DND-41 (cell line): ENCODE measurements around the gene TMEM132C.

ENCODE experiments used
- ATAC-seq: fragments of 200-7000 bp; cut with Tn5 transposase; 3 replicates; pipeline ENCODE4 v1.9.1; 2021; ENCODE audit warnings: low read depth; ENCODE audit not compliant: insufficient read depth
- DNase-seq: peaks from one replicate; pipeline ENCODE4 v3.0.0-alpha.2; 2020
- H2AFZ ChIP-seq: 2 replicates; pipeline ENCODE4 v1.6.0; 2012; ENCODE audit warnings: low read depth, low read length
- H3K27ac ChIP-seq: 2 replicates; pipeline ENCODE4 v1.5.1; 2012; ENCODE audit warnings: low read length, inconsistent platforms
- H3K27me3 ChIP-seq: fragments of 200-600 bp; sonication (generic); 2 replicates; pipeline ENCODE4 v1.6.0; 2012; ENCODE audit warnings: low read length, mild to moderate bottlenecking, inconsistent platforms; ENCODE audit not compliant: insufficient read depth, poor library complexity
- H3K36me3 ChIP-seq: 2 replicates; pipeline ENCODE4 v1.5.1; 2012; ENCODE audit warnings: low read length, inconsistent platforms; ENCODE audit not compliant: insufficient read depth
- H3K4me1 ChIP-seq: 2 replicates; pipeline ENCODE4 v1.5.1; 2012; ENCODE audit warnings: mild to moderate bottlenecking, low read length; ENCODE audit not compliant: insufficient read depth
- H3K4me2 ChIP-seq: 2 replicates; pipeline ENCODE4 v1.6.0; 2012; ENCODE audit warnings: mild to moderate bottlenecking, moderate library complexity, low read length, inconsistent platforms; ENCODE audit not compliant: insufficient read depth
- H3K4me3 ChIP-seq, 2 experiments: fragments of 200-600 bp in 1 of 2; shearing (Covaris generic) in 1 of 2; 2 replicates each; pipeline ENCODE4 v1.5.1; 2012 to 2016; ENCODE audit warnings: inconsistent platforms in 2 of 2, low read length in 2 of 2, mild to moderate bottlenecking in 2 of 2, low read depth in 1 of 2, moderate library complexity in 1 of 2
- H3K79me2 ChIP-seq: 2 replicates; pipeline ENCODE4 v1.6.0; 2012; ENCODE audit warnings: low read length, inconsistent platforms; ENCODE audit not compliant: insufficient read depth
- H3K9ac ChIP-seq: 2 replicates; pipeline ENCODE4 v1.6.0; 2012; ENCODE audit warnings: low read depth, mild to moderate bottlenecking, inconsistent platforms, low read length, moderate library complexity
- H3K9me3 ChIP-seq: 2 replicates; pipeline ENCODE4 v1.5.1; 2012; ENCODE audit warnings: low read length, moderate library complexity, mild to moderate bottlenecking, inconsistent platforms; ENCODE audit not compliant: insufficient read depth, severe bottlenecking
- H4K20me1 ChIP-seq: 2 replicates; pipeline ENCODE4 v1.6.0; 2012; ENCODE audit warnings: low read length; ENCODE audit not compliant: insufficient read depth
- EZH2 ChIP-seq: IDR thresholded peaks from 3 replicates; pipeline ENCODE4 v1.6.1; 2012; ENCODE audit warnings: borderline replicate concordance, low read depth, mild to moderate bottlenecking, moderate library complexity, low read length, inconsistent platforms; ENCODE audit not compliant: severe bottlenecking
- TF ChIP-seq, protein P1 (sequence below): IDR thresholded peaks from 2 replicates; pipeline ENCODE4 v1.5.1; 2012; ENCODE audit warnings: borderline replicate concordance, low read length, moderate library complexity, mild to moderate bottlenecking; ENCODE audit not compliant: poor library complexity, severe bottlenecking; ENCODE audit errors: extremely low read depth

TMEM132C gene

DNA sequence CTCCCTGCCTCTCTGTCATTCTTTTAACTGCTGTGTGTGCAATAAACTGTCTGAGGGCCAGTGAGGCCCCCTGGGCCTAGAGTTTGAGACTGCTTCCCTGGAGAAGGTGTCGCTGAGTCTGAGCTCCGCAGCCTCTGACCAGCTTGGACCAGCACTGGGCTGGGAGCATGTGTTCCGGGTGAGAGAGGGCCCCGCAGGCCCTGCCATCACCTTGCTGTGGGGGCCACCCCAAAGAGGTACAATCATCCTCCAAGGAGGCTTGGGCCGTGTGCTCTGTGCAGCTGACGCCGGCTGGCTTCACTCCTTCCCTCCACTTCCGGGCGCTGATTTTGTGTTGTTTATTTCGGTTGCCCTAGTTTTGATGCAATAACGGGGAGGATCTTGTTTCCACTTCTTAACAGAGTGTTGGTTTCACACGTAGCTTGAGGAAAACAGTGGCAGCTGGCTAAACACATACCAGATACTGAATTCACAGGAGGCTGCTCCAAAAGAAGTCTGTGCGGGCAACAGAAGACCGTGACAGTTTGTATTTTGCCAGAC lies 121.6 kb downstream of the TMEM132C start:
- no peak overlapping the region for H3K4me2 ChIP-seq
- H3K36me3 ChIP-seq = no peaks in the 10 kb centered on the region
- H3K9ac ChIP-seq = no peak overlapping the region
- H4K20me1 ChIP-seq = no peaks in the 10 kb centered on the region
- DNase-seq (no peak), ATAC-seq (no peak)
- no peaks in the 10 kb centered on the region for H3K79me2 ChIP-seq
- H3K4me3 ChIP-seq = no peak overlapping the region
- no peak for TF ChIP-seq EZH2
- TF ChIP-seq, protein P1, sequence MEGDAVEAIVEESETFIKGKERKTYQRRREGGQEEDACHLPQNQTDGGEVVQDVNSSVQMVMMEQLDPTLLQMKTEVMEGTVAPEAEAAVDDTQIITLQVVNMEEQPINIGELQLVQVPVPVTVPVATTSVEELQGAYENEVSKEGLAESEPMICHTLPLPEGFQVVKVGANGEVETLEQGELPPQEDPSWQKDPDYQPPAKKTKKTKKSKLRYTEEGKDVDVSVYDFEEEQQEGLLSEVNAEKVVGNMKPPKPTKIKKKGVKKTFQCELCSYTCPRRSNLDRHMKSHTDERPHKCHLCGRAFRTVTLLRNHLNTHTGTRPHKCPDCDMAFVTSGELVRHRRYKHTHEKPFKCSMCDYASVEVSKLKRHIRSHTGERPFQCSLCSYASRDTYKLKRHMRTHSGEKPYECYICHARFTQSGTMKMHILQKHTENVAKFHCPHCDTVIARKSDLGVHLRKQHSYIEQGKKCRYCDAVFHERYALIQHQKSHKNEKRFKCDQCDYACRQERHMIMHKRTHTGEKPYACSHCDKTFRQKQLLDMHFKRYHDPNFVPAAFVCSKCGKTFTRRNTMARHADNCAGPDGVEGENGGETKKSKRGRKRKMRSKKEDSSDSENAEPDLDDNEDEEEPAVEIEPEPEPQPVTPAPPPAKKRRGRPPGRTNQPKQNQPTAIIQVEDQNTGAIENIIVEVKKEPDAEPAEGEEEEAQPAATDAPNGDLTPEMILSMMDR = no peak
- no peaks in the 10 kb centered on the region for H3K9me3 ChIP-seq
- H2AFZ ChIP-seq = no peak overlapping the region
- no peaks in the 10 kb centered on the region for H3K4me1 ChIP-seq
- no peaks in the 10 kb centered on the region for H3K27me3 ChIP-seq
- no peak overlapping the region for H3K27ac ChIP-seq

GRCh38 chr12:128393346-128393745 lies 126.4 kb downstream of the TMEM132C start:
- H3K4me2 ChIP-seq = no peak overlapping the region
- TF ChIP-seq EZH2 = no peak
- TF ChIP-seq, protein P1 = no peak
- no peaks in the 10 kb centered on the region for H4K20me1 ChIP-seq
- DNase-seq (no peak), ATAC-seq (no peak)
- H3K36me3 ChIP-seq = no peaks in the 10 kb centered on the region
- no peak overlapping the region for H3K9ac ChIP-seq
- no peaks in the 10 kb centered on the region for H3K9me3 ChIP-seq
- no peaks in the 10 kb centered on the region for H3K27me3 ChIP-seq
- H3K4me3 ChIP-seq = no peak overlapping the region
- H3K27ac ChIP-seq = no peak overlapping the region
- no peak overlapping the region for H2AFZ ChIP-seq
- H3K79me2 ChIP-seq = no peaks in the 10 kb centered on the region
- H3K4me1 ChIP-seq = no peaks in the 10 kb centered on the region

DNA sequence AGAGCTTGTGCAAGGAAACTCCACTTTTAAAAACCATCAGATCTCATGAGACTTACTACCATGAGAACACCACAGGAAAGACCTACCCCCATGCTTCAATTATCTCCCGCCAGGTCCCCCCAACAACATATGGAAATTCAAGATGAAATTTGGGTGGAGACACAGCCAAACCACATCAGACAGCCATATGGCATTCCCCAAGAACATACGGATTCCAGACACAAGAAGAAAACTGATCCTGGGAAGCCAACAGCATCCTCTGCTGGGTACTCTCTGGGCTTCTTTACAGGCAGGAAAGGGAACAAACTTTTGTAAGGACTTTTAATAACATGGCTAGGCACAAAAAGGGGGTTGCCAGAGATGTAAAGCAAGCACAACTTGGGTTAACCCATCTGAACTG lies 127.2 kb downstream of the TMEM132C start:
- Histone ChIP-seq H3K36me3 (no peaks in the 10 kb centered on the region), H3K4me1 (no peaks in the 10 kb centered on the region), H3K4me3 (no peak overlapping the region), H3K27me3 (no peaks in the 10 kb centered on the region), H3K4me2 (no peak overlapping the region), H4K20me1 (no peaks in the 10 kb centered on the region), H3K9ac (no peak overlapping the region), H3K27ac (no peak overlapping the region), H3K79me2 (no peaks in the 10 kb centered on the region), H3K9me3 (no peaks in the 10 kb centered on the region), H2AFZ (no peak overlapping the region)
- no peak for TF ChIP-seq EZH2
- TF ChIP-seq, protein P1 = no peak
- ATAC-seq = no peak
- DNase-seq = no peak

DNA sequence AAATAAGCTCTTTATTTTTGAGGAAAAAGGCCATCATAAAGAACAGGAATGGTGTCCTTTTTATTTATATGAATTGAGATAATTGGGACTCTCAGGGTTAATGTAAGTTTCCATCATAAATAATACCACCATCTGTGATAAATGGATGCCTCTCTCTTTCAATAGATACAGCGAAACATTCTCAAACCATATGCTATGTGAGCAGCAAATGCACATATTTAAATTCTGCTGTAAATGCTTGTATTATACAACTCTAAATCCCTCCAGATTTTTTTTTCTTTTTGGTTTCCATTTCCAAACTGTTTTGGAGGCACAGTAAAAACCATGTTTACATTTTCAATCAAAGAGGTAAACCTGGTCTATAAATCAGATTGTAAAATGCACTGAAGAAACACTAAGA lies 132.3 kb downstream of the TMEM132C start:
- no peak overlapping the region for H3K4me3 ChIP-seq
- H3K79me2 ChIP-seq = no peaks in the 10 kb centered on the region
- H3K36me3 ChIP-seq = no peaks in the 10 kb centered on the region
- no peak overlapping the region for H3K9ac ChIP-seq
- H2AFZ ChIP-seq = no peak overlapping the region
- H3K4me1 ChIP-seq = no peaks in the 10 kb centered on the region
- no peak for TF ChIP-seq EZH2
- TF ChIP-seq, protein P1 = no peak
- no peaks in the 10 kb centered on the region for H3K27me3 ChIP-seq
- H3K27ac ChIP-seq = no peak overlapping the region
- no peak for ATAC-seq
- no peak for DNase-seq
- no peaks in the 10 kb centered on the region for H4K20me1 ChIP-seq
- H3K9me3 ChIP-seq = no peaks in the 10 kb centered on the region
- no peak overlapping the region for H3K4me2 ChIP-seq
